Ramos (cell line): ENCODE data around the gene GJC2.
"Not testable (repeated sequence)": the region's sequence is repeated elsewhere in the genome, so short reads cannot be mapped to it uniquely, and the experiment has no call there.

ENCODE experiments used
- in situ Hi-C: fragments of 300-500 bp; cut with MboI; formaldehyde crosslinking; loops from one replicate; pipeline ENCODE4 v1.14.3; 2022; ENCODE audit warnings: low sequenced_read_pairs; ENCODE audit not compliant: unreplicated experiment

The GJC2 gene

GRCh38 chr1:228180959-228181644 lies 31.4 kb downstream of the GJC2 start:
- in situ Hi-C loops = no loop called here

GRCh38 chr1:228181645-228182034 lies 31.9 kb downstream of the GJC2 start:
- in situ Hi-C loops = no loop called here

DNA sequence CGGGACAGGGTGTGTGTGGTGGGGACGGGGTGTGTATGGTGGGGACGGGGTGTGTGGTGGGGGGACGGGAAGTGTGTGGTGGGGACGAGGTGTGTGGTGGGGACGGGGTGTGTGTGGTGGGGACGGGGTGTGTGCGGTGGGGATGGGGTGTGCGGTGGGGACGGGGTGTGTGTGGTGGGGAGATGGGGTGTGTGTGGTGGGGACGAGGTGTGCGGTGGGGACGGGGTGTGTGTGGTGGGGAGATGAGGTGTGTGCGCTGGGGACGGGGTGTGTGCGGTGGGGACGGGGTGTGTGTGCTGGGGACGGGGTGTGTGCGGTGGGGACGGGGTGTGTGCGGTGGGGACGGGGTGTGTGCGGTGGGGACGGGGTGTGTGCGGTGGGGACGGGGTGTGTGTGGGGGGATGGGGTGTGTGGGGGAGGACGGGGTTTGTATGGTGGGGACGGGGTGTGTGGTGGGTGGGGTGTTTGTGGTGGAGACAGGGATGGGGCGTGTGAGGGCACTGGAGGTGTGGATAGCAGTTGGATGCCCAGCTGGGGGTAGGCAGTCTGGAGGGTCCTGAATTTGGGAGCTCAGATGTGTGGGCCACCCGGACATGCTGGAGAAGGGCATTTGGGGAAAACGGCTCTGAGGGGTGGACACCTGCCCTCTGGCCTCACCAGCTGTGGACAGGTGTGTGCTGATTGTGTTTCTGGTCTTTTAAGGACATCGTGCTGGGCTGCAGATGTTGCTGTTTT lies 32.7 kb downstream of the GJC2 start:
- in situ Hi-C loops = no loop called here

GRCh38 chr1:228184152-228184551 lies 34.4 kb downstream of the GJC2 start:
- in situ Hi-C loops = no loop called here

DNA sequence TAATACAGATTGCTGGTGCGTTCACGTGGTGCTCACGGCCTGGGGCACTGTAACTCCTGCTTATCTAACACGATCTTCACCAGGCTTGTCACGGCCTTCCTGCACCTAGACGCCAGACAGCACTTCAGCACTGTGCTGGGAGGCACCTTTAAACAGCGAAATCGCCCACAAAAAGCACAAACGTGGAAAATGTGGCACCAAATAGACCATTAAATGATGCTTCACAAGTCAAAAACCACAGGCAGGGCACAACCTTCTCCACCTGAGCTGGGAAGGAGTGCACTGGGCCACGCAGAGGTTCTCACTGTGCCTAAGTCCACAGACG lies 35.9 kb downstream of the GJC2 start:
- in situ Hi-C loops = no loop called here

- in situ Hi-C loops = not testable (repeated sequence)
Measured at GRCh38 chr1:228188249-228188648, 38.5 kb downstream of the GJC2 start.

DNA sequence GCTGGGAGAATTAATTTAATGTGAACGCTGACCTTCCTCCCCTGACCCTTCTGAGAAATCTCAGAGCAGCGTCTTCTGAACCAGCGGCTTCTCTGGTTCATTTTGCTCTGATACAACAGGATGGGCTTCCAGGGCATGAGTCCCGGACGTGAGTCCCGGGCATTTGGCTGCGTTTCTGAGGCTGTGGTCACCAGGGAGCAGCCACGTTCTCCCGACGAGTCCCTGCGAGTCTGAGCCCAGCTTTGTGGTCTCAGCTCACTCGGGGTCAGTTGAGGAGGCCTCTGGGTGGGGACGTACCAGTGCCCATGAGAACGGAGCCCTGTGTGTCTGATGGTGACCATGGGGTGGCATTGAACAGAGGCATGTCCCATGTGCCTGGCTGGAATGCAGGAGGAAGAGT lies 40.5 kb downstream of the GJC2 start:
- in situ Hi-C loops = no loop called here

GRCh38 chr1:228190778-228191177 lies 41.0 kb downstream of the GJC2 start:
- in situ Hi-C loops = no loop called here

GRCh38 chr1:228194436-228194835 lies 44.7 kb downstream of the GJC2 start:
- in situ Hi-C loops = no loop called here

GRCh38 chr1:228194921-228195812 lies 45.4 kb downstream of the GJC2 start:
- in situ Hi-C loops = no loop called here

DNA sequence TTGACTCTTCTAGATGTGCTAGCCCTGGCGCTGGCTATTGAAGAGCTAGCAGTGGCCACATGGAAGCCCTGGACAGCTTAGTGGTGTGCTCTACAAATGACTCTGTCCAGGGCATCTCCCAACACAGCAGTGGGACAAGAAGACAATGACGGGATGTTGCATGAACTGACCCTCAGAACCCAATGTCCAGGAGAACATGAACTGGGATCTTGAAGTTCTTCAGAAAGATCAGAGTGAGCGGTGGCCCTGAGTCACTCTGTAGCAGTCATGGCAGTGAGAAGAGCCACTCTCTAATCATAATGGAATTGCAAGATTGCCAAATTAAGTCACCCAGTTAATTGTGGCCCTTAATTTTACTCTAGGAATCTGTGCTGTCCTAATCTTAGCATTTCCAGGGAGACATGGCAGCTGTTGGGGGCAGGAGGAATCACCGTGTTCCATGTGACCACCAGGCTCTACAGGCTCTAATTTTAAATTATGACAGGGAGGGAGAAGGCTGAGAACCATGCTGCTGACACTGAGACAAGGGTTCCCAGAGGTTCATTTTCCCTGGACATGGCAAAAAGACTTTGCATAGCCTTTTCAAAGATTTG lies 47.9 kb downstream of the GJC2 start:
- in situ Hi-C loops = no loop called here

DNA sequence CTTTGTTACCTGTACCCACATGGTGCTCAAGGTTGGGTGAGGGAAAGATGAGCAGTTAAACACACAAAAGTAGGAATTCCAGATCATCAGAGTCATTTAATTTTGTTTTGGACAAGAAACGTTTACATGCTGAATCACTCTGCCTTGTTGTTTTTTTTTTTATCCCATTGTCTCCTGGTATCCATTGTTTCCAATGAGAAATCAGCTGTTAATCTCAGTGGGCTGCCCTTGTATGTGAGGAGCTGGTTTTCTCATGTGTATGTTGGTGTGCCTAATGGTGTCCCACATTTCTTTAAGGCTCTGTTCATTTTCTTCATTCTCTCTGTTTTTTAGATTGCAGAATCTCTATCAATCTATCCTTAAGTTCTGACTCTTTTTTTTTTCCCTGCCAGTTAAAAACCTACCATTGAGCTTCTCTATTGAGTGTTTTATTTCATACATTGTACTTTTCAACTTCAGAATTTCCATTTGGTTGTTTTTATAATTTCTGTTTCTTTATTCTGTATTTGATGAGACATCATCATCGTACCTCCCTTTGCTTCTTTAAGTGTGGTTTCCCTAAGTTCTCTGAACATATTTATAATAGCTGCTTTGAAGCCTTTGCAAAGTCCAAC lies 49.4 kb downstream of the GJC2 start:
- in situ Hi-C loops = no loop called here

DNA sequence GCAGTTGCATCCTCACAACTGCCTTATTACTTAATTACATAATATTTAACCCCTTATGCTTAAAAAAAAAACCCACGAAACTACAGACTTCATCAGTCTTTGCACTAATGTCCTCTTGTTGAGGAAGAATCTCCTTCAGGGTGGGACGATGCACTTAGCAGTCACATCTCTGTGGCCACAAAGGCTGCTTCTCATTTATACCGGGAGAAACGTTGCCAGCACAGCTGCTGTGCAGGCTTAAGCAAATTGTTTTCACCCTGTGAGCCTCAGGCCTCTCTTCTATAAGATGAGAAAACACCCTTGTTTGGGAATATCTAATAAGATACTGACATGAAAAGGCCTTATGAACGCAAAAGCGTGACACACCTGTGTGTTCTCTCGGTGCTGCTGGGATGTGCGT lies 55.2 kb downstream of the GJC2 start:
- in situ Hi-C loops = no loop called here

GRCh38 chr1:228205526-228206436 lies 56.1 kb downstream of the GJC2 start:
- in situ Hi-C loops = no loop called here

DNA sequence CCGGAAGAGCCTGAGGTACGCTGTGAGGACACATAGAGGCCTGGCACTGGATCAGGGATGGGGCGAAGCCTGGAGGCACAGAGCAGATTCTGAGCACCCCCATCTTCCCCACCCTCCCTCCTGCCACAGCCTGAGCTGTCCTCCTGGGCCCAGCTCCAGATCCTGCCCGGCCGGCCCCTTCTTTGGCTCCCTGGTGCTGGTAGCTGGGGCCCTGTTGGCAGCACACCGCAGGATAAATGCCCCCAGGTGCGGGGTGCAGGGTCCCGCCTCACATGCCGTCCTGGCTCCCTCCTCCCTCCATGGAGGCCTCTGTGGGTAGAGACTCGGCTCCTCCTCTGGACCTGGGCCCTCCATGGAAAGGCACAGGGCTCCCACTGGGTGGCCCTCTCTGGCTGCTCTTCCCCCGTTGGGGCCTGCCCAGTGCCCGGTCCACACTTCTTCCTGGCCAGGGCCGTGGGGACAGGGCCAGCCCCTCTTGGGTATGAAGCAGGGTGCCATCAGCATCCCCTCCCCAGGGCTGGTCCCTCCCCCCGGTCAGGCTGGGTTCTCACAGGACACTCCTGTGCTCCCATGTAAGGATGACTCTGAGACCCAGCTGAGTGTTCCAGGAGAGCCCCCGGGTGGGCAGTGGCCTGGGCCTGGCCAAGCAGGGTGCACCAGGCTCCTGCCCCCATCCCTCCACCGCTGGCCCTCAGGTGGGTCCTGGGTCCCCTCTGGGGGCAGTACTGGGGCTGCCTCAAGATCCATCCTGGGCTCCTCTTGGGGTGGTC lies 57.0 kb downstream of the GJC2 start:
- in situ Hi-C loops = no loop called here

- in situ Hi-C loops = no loop called here
Measured at GRCh38 chr1:228207381-228207810, 57.7 kb downstream of the GJC2 start.

DNA sequence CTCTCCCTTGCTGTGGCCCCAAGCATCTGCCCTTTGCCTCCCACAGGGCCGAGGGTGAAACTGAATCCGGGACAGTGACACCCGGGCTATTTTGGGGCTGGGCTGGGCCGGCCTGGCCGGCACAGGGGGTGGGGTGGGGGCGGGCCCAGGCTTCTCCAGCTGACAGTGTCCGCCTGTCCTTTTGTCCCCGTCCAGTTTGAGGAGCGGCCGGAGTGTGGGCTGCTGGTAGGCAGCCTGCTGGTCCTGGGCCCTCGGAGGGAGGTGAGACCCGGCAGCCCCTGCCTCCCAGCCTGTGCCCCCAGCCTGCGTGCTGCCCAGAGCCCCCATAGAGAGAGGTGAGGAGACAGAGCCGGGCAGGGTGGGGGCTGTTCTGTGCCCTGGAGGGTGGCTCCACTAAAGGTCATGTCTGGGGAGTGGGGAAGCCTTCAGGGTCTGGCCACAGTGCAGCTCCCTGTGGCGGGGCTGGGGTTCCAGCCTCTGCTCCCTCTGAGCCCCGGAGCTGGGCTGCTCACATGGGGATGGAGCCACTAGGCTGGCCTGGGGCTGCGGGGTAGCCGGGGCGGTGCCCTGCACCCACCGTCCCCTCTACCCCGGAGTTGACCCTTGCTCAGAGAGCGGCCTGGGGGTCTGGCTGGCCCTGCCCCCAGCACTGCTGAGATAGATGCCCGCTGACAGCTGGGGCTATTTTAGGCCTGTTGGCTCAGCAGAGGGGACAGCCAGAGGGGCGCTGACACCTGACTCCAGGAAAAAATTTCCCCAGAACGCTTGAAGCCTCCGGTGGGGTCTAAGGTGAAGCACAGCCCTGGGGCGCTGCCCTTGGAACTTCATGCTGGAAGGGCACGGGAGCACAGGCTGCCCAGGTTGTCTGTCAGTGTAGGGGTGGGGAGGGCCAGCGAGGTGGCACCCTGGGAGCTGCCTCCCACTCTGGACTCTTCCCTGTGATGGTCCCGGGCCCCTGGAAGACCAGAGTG lies 58.4 kb downstream of the GJC2 start, which contains the start of gene OBSCN:
Gene OBSCN, plus strand, starts transcription at position 194 of the 971 bp plus-strand sequence. CDS start 3,740 bp downstream, outside the sequence.
- in situ Hi-C loops = no loop called here
